Adipocyte (in vitro differentiated cells): Measurements from ENCODE around the gene CNPY4.
"Not testable (repeated sequence)": the region's sequence is repeated elsewhere in the genome, so short reads cannot be mapped to it uniquely, and the experiment has no call there.

Source experiments
- DNase-seq: peaks from one replicate; pipeline ENCODE4 v3.0.0-alpha.2; 2015; ENCODE audit warnings: low read depth
- H3K27me3 ChIP-seq: replicated peaks from 2 replicates; pipeline ENCODE4 v1.7.0; 2013; ENCODE audit warnings: mild to moderate bottlenecking, low read length, moderate library complexity; ENCODE audit not compliant: control insufficient read depth, insufficient read depth
- H3K36me3 ChIP-seq: 2 replicates; pipeline ENCODE4 v1.7.0; 2013; ENCODE audit warnings: low read length, mild to moderate bottlenecking, moderate library complexity; ENCODE audit not compliant: control insufficient read depth, insufficient read depth, severe bottlenecking
- H3K4me1 ChIP-seq: 2 replicates; pipeline ENCODE4 v1.7.0; 2013; ENCODE audit warnings: mild to moderate bottlenecking, low read length, moderate library complexity; ENCODE audit not compliant: control insufficient read depth, insufficient read depth
- H3K4me3 ChIP-seq: 2 replicates; pipeline ENCODE4 v1.7.0; 2013; ENCODE audit warnings: mild to moderate bottlenecking, low read length, moderate library complexity
- H3K9ac ChIP-seq: 2 replicates; pipeline ENCODE4 v1.7.0; 2013; ENCODE audit warnings: mild to moderate bottlenecking, low read length, moderate library complexity
- H3K9me3 ChIP-seq: 2 replicates; pipeline ENCODE4 v1.7.0; 2013; ENCODE audit warnings: mild to moderate bottlenecking, low read length, moderate library complexity; ENCODE audit not compliant: control insufficient read depth

CNPY4 gene

GRCh38 chr7:100124301-100125230, 5.1 kb downstream of the CNPY4 start:
- no peaks in the 10 kb centered on the region for H3K9me3 ChIP-seq
- no peaks in the 10 kb centered on the region for H3K27me3 ChIP-seq
- H3K4me1 ChIP-seq: peaks cover 20% of the 10 kb centered on the region
- DNase-seq: no peak
- no peak overlapping the region for H3K9ac ChIP-seq
- H3K36me3 ChIP-seq: peaks cover 4% of the 10 kb centered on the region
- H3K4me3 ChIP-seq: no peak overlapping the region

- Histone ChIP-seq H3K27me3 (no peaks in the 10 kb centered on the region), H3K36me3 (peaks cover 4% of the 10 kb centered on the region), H3K9ac (peak overlapping the region; percentile 98), H3K4me1 (peaks cover 15% of the 10 kb centered on the region), H3K4me3 (peak overlapping the region; percentile 98), H3K9me3 (no peaks in the 10 kb centered on the region)
- no peak for DNase-seq
Measured at GRCh38 chr7:100126239-100126930, 7.0 kb downstream of the CNPY4 start.

- Histone ChIP-seq H3K36me3 (peaks cover 4% of the 10 kb centered on the region), H3K27me3 (no peaks in the 10 kb centered on the region), H3K4me1 (peaks cover 15% of the 10 kb centered on the region), H3K4me3 (peak within 1 kb of the TSS; percentile 98), H3K9me3 (no peaks in the 10 kb centered on the region), H3K9ac (peak within 1 kb of the TSS; percentile 98)
- DNase-seq: peak; percentile 96
Measured at GRCh38 chr7:100126931-100127865, 7.8 kb downstream of the CNPY4 start, which contains the start of gene MBLAC1. Gene MBLAC1 (plus strand): TSS chr7:100126967. CDS start chr7:100127396, 429 bp downstream.

GRCh38 chr7:100127866-100128636, 8.6 kb downstream of the CNPY4 start:
- DNase-seq: peak; percentile 24
- H3K27me3 ChIP-seq: no peaks in the 10 kb centered on the region

GRCh38 chr7:100128637-100128963, 9.2 kb downstream of the CNPY4 start:
- H3K9ac ChIP-seq: no peak overlapping the region
- H3K4me1 ChIP-seq: peaks cover 19% of the 10 kb centered on the region
- no peaks in the 10 kb centered on the region for H3K9me3 ChIP-seq
- DNase-seq: no peak
- H3K36me3 ChIP-seq: peaks cover 4% of the 10 kb centered on the region
- no peak overlapping the region for H3K4me3 ChIP-seq
- no peaks in the 10 kb centered on the region for H3K27me3 ChIP-seq

More at GRCh38 chr7:100127866-100128636, 8.6 kb downstream of the CNPY4 start:
- peaks cover 4% of the 10 kb centered on the region for H3K36me3 ChIP-seq
- H3K4me1 ChIP-seq: peaks cover 19% of the 10 kb centered on the region
- H3K9me3 ChIP-seq: no peaks in the 10 kb centered on the region
- peak overlapping the region; percentile 98 for H3K9ac ChIP-seq
- peak overlapping the region; percentile 98 for H3K4me3 ChIP-seq

DNA sequence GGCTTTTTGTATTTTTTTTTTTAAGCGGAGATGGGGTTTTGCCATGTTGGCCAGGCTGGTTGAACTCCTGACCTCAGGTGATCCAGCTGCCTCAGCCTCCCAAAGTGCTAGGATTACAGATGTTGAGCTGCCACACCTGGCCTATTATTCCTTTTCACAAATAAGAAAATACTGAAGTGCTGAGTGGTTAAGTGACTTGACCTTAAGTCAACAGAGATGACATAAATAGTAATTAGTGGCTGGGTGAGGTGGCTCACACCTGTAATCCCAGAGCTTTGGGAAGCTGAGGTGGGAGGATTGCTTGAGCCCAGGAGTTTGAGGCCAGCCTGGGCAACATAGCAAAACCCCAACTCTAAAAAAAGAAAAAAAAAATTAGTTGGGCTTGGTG, 10.8 kb downstream of the CNPY4 start:
- not testable (repeated sequence) for H3K4me3 ChIP-seq, DNase-seq, H3K27me3 ChIP-seq, H3K36me3 ChIP-seq, H3K9ac ChIP-seq, H3K9me3 ChIP-seq
- peaks cover 19% of the 10 kb centered on the region for H3K4me1 ChIP-seq

- Histone ChIP-seq H3K9me3 (no peaks in the 10 kb centered on the region), H3K4me1 (peaks cover 19% of the 10 kb centered on the region), H3K36me3 (no peaks in the 10 kb centered on the region), H3K27me3 (no peaks in the 10 kb centered on the region), H3K4me3 (no peak overlapping the region), H3K9ac (peak overlapping the region; percentile 42)
- peak; percentile 87 for DNase-seq
Measured at GRCh38 chr7:100130608-100131453, 11.4 kb downstream of the CNPY4 start.

DNA sequence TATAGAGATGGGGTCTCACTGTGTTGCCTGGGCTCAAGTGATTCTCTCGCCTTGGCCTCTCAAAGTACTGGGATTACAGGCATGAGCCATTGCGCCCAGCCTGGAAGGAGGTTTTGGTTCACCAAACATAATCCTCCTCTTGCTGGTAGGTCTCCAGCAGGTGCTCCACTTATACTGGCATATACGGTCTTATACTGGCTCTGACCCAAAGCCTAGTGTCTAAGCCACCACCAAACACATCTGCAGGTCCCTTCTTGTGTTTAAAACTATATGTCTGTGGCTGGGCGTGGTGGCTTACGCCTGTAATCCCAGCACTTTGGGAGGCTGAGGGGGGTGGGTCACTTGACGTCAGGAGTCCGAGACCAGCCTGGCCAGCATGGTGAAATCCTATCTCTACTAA, 12.7 kb downstream of the CNPY4 start:
- H3K36me3 ChIP-seq: no peaks in the 10 kb centered on the region
- H3K9ac ChIP-seq: no peak overlapping the region
- no peak for DNase-seq
- peaks cover 15% of the 10 kb centered on the region for H3K4me1 ChIP-seq
- H3K4me3 ChIP-seq: no peak overlapping the region
- no peaks in the 10 kb centered on the region for H3K9me3 ChIP-seq
- H3K27me3 ChIP-seq: no peaks in the 10 kb centered on the region

DNA sequence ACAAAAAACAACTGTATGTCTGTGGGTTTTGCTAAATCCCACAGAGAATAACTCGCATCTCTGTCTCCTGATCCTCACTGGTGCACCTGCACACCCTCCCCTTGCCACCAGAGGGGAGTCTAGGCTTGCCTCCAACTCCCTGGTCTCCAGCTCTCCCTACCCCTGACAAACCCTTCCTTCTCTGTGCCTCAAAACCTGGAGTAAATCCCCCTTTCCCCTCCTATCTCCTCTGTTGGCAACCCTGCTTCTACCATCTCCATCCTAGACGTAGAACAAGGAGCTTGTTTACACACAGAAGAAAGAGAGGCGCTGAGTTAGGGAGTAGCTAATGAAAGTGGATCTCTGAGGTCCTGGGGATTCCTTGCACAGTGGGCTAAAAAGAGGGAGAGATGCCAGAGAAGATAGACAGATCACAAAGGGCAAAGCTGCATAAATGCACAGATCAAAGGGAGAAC, 13.3 kb downstream of the CNPY4 start:
- DNase-seq: peak; percentile 78
- no peaks in the 10 kb centered on the region for H3K36me3 ChIP-seq

More for the DNA sequence above, 13.3 kb downstream of the CNPY4 start:
- Histone ChIP-seq H3K4me1 (peaks cover 15% of the 10 kb centered on the region), H3K4me3 (no peak overlapping the region), H3K9ac (peak overlapping the region; percentile 8), H3K27me3 (no peaks in the 10 kb centered on the region), H3K9me3 (no peaks in the 10 kb centered on the region)
